GM21526 (cell line): Measurements from ENCODE around the gene RUSF1.
A peak's percentile ranks its signal among the peaks of the same experiment; 100 is the strongest.
"Not testable (repeated sequence)": the region's sequence is repeated elsewhere in the genome, so short reads cannot be mapped to it uniquely, and the experiment has no call there.

Experiments used
- ATAC-seq: cut with Tn5 transposase; IDR thresholded peaks from one replicate; pipeline ENCODE4 v1.9.1; 2021; ENCODE audit warnings: moderate library complexity; ENCODE audit not compliant: unreplicated experiment, low FRiP score

RUSF1 gene

GRCh38 chr16:31507929-31508705 is at the start of gene RUSF1:
Gene RUSF1 (minus strand): TSS chr16:31508391. CDS start chr16:31508373, 18 bp downstream.
- peak; percentile 89 for ATAC-seq

GRCh38 chr16:31542763-31543162 is 34.6 kb upstream of the RUSF1 start:
- ATAC-seq = no peak

GRCh38 chr16:31539762-31540161 is 31.6 kb upstream of the RUSF1 start:
- ATAC-seq = not testable (repeated sequence)

- ATAC-seq = not testable (repeated sequence)
Measured at GRCh38 chr16:31538243-31538598, 30.0 kb upstream of the RUSF1 start.

- ATAC-seq = no peak
Measured at GRCh38 chr16:31537362-31538242, 29.4 kb upstream of the RUSF1 start.

GRCh38 chr16:31536804-31537361 is 28.7 kb upstream of the RUSF1 start:
- no peak for ATAC-seq

GRCh38 chr16:31535737-31536136 is 27.5 kb upstream of the RUSF1 start:
- no peak for ATAC-seq

- ATAC-seq = no peak
Measured at GRCh38 chr16:31532896-31533295, 24.7 kb upstream of the RUSF1 start.

GRCh38 chr16:31532120-31532519 is 23.9 kb upstream of the RUSF1 start:
- ATAC-seq = no peak

- no peak for ATAC-seq
Measured at GRCh38 chr16:31531096-31531495, 22.9 kb upstream of the RUSF1 start.

GRCh38 chr16:31530405-31530804 is 22.2 kb upstream of the RUSF1 start:
- ATAC-seq = no peak

GRCh38 chr16:31529937-31530312 is 21.7 kb upstream of the RUSF1 start:
- ATAC-seq = no peak

- no peak for ATAC-seq
Measured at GRCh38 chr16:31529108-31529936, 21.1 kb upstream of the RUSF1 start.

- ATAC-seq = no peak
Measured at GRCh38 chr16:31528523-31529107, 20.4 kb upstream of the RUSF1 start.

GRCh38 chr16:31527734-31528274 is 19.6 kb upstream of the RUSF1 start, which contains the start of gene AHSP:
Gene AHSP (plus strand): TSS chr16:31527900. CDS start chr16:31528140, 240 bp downstream.
- no peak for ATAC-seq

GRCh38 chr16:31525113-31525512 is 16.9 kb upstream of the RUSF1 start:
- ATAC-seq = no peak

GRCh38 chr16:31523768-31524167 is 15.6 kb upstream of the RUSF1 start:
- not testable (repeated sequence) for ATAC-seq

GRCh38 chr16:31522071-31522470 is 13.9 kb upstream of the RUSF1 start:
- ATAC-seq = no peak

- no peak for ATAC-seq
Measured at GRCh38 chr16:31521368-31521767, 13.2 kb upstream of the RUSF1 start.
